HG03571 (cell line): ENCODE data around the gene FBXL16.
"Not testable (repeated sequence)": the region's sequence is repeated elsewhere in the genome, so short reads cannot be mapped to it uniquely, and the experiment has no call there.

Source experiments
- ATAC-seq: cut with Tn5 transposase; IDR thresholded peaks from one replicate; pipeline ENCODE4 v1.9.1; 2021; ENCODE audit not compliant: unreplicated experiment

Gene FBXL16

GRCh38 chr16:692356-693108, 13.1 kb downstream of the FBXL16 start:
- ATAC-seq: no peak

GRCh38 chr16:691242-691641, 14.4 kb downstream of the FBXL16 start:
- not testable (repeated sequence) for ATAC-seq

GRCh38 chr16:689175-689897, 16.3 kb downstream of the FBXL16 start:
- no peak for ATAC-seq

GRCh38 chr16:687499-687898, 18.1 kb downstream of the FBXL16 start:
- ATAC-seq: no peak

- ATAC-seq: no peak
These were observed 18.9 kb downstream of the FBXL16 start for GRCh38 chr16:686459-687260.

GRCh38 chr16:685967-686366, 19.6 kb downstream of the FBXL16 start:
- ATAC-seq: no peak

- no peak for ATAC-seq
These were observed 20.5 kb downstream of the FBXL16 start for GRCh38 chr16:684961-685696.

- peak; percentile 46 for ATAC-seq
These were observed 21.4 kb downstream of the FBXL16 start, which contains the start of gene JMJD8 for GRCh38 chr16:684071-684794. Gene JMJD8 (minus strand): TSS chr16:684334. CDS start chr16:684319, 15 bp downstream.

- no peak for ATAC-seq
These were observed 22.1 kb downstream of the FBXL16 start for GRCh38 chr16:683396-684070.

- no peak for ATAC-seq
These were observed 22.9 kb downstream of the FBXL16 start for GRCh38 chr16:682493-683395.

GRCh38 chr16:681746-682427, 23.7 kb downstream of the FBXL16 start:
- no peak for ATAC-seq

- no peak for ATAC-seq
These were observed 24.4 kb downstream of the FBXL16 start for GRCh38 chr16:680967-681745.

GRCh38 chr16:680625-680945, 25.0 kb downstream of the FBXL16 start:
- ATAC-seq: no peak

- ATAC-seq: peak; percentile 28
These were observed 25.6 kb downstream of the FBXL16 start, which contains the start of gene STUB1 for GRCh38 chr16:679814-680624. Gene STUB1 (plus strand): TSS chr16:680410. CDS start chr16:680526, 116 bp downstream.

GRCh38 chr16:678858-679813, 26.5 kb downstream of the FBXL16 start:
- ATAC-seq: no peak
